ENCODE results near the gene THSD4.
"Not testable (repeated sequence)": the region's sequence is repeated elsewhere in the genome, so short reads cannot be mapped to it uniquely, and the experiment has no call there.

THSD4 gene

DNA sequence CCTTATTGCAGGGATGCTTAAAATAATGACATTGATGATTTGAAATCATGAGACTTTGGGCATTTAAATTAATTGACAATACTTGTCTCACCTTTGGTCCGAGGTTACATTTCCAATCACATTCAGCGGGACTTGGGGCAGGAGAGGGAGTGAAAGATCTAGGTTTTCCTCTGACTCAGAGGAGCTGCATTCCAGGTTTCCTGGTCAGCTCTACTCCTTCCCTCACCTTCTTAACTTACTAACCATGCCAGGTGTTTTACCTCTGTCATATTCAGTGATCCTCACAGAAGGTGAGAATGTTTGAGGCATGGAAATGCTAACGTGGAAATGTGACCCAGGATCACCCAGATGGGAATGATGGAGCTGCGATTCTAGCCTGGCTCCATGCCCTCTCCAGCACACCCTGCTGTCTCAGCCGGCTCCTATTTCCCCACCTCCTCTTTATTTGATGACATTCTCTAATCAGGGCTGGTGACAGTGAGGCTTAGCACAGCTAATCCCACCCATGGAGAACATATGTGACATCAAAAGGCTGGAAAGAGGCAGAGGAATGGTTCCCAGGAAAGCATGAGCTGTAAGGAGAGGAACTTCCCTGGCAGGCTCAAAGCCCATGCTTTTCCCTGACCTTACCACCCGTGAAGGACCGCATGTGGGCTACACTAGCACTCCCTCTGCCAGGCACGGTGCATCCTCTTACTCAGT is 38.7 kb downstream of the THSD4 start:
- DNase-seq = no peak

DNA sequence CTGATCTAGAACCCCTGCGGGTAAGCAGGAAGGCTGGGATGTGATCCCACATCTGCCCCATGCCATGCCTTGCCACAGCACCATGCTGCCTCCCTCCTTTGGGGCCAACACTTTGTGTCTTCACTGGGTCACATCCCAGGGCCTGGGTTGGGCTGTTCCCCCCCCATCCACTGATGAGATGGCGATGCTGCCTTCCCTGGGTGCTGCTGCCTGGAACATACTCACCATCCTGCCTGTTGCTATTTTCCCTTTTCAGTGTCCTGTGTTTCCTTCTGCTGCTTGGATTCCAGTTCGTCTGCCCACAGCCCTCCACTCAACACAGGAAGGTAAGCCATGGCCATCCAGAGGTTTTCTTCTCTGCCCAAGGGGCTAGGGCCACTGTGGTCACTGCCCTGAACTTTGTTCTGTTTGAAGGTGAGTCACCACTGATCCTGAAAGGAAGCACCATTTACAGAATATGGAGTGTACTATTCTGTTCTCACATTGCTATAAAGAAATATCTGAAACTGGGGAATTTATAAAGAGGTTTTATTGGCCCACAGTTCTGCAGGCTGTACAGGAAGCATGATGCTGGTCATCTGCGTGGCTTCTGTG is 39.4 kb downstream of the THSD4 start:
- no peak for DNase-seq

DNA sequence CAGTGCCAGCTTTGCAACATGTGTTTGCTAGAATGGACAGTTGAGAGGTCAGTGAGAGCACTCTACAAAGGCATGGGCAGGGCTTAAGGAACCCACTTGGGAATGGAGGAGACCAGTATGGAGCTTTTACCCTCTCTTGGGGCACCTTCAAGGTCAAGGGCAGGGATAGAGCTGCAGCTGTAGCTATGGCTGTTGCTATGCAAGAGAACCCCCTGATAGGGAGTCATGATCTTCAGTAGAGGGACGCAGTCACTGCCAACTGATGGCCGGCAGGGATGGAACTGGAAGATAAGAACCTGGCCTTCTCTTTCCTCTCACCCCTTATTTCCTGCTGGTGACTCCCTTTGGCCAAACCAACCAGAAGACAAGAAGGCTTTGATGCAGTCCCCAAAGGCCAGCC is 40.3 kb downstream of the THSD4 start:
- no peak for DNase-seq

DNA sequence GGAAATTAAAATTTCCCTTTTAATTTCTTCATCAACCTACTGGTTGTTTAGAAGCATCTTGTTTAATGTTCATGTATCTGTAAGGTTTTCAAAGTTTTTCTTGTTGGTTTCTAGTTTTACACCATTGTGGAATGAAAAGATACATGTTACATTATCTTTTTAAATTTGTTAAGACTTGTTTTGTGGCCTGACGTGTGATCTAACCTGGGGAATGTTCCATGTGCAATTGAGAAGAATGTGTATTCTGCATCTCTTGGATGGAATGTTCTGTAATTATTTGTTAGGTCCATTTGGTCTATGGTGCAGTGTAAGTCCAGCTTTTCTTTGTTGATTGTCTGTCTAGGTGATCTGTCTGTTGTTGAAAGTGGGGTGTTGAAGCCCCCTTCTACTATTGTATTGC is 45.7 kb downstream of the THSD4 start:
- DNase-seq = no peak

DNA sequence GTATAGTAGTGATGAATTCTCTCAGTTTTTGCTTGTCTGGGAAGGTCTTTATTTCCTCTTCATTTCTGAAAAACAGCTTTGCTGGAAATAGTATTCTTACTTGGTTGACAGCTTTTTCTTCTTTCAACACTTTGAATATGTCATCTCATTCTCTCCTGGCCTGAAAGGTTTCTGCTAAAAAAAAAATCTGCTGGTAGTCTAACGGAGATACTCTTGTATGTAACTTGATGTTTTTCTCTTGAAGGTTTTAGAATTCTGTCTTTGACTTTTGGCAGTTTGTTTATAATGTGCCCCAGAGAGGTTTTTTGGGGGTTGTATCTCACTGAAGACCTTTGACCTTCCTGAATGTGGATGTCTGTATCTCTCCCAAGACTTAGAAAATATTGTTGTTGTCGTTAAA is 47.0 kb downstream of the THSD4 start:
- DNase-seq = no peak

DNA sequence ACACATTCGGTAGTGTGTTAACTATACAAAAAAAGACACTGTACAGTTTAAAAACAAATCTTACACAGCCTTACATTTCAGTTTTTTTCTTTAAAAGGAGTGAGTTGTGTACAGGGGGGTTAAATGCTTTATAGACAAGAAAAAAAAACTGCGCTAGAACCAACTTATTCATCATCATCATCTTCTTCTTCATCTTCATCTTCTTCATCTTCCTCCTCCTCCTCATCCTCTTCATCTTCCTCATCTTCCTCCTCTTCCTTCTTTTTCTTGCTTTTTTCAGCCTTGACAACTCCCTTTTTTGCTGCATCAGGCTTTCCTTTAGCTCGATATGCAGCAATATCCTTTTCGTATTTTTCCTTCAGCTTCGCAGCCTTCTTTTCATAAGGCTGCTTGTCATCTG is 49.3 kb downstream of the THSD4 start:
- not testable (repeated sequence) for DNase-seq

DNA sequence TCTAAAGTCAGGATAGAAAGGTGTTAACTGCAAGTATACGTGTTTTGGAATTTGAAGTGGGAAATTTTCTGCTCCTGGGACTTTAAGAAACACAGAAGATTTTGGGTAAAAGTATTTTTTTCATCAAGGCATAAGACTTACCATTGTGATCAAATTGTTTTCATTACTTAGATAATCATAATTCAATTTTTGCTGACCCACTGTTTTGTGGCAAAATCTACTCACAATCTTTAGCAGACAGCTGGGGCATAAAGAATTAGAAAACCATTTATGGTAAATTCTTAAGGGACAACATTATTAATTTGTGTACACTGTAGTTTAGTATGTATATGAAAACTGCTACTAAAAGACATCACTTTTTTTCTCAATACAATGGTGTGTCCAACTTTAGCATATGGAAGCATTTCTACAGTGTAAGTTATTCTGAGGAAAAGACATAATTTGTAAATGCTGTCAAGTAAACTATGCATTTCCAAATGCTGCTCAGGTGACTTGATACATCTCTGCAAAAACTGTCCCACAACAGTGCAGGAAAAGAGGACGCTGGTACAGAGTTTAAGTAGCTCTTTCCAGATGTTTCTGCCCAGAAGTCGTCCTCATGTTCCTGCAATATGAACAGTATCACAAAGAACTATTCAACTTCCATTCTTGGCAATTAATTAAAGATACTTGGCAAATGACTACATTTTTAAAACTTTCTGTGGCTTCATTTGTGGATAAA is 52.3 kb downstream of the THSD4 start:
- no peak for DNase-seq

DNA sequence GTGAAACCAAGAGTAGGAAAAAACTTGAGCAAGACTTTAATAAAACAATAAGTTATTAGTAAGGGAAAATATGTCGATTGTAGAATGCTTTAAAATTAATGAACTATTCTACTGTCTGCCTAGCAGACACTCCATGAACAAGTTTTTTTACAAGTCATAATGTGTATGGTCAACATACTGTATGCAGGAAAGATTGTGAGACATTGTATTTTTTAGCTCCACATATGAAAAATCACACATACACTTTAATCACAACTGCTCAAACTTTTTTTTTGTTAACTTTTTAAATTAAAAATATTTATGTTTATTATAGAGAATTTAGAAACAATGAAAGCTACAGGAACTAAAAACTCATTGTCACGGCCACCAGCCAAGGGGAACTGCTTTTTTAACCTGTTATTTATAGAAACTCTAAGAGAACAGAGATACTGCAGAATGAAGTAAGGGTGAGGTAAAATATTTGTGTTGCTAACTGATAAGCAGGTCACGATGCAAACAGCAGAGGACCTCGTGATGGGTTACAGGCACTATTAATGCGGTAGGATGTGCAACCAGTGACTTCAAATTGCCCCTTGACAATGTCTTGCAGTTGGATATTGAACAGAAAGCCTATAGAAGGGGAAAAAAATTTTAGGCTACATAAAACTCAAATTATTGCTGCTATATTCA is 53.0 kb downstream of the THSD4 start:
- no peak for DNase-seq

DNA sequence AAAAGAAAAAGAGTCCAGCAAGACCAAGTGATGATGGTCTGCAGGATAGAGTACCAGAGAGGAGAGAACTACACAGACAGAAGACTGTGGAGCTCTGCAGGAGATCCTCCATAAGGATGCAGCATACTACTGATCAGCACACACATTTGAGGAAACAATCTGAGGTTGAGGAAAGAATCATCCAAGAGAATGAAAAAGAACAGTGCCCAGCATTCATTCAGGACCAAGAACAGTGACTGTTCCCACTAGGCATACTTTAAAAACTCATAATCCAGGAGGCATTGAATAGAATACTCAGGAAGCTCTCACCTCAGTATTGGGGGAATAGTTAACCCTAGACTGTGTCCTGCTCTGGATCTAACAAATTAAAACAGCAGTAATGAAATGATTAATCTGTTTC is 54.9 kb downstream of the THSD4 start:
- no peak for DNase-seq

DNA sequence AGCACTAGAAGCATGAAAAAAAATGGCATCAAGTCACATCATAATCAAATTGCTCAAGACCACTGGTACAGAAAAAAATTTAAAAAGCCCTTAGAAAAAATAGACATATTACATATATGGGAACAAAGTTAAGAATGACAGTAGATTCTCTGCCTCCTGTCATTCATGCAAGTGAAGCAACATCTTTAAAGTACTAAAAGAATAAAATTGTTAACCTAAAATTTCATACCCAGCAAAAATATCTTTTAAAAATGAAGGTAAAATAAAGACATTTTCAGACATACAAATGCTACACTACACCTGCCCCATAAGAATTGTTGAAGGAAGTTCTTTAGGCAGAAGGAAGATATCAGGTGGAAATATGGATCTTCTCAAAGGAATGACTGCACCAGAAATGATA is 55.9 kb downstream of the THSD4 start:
- no peak for DNase-seq

DNA sequence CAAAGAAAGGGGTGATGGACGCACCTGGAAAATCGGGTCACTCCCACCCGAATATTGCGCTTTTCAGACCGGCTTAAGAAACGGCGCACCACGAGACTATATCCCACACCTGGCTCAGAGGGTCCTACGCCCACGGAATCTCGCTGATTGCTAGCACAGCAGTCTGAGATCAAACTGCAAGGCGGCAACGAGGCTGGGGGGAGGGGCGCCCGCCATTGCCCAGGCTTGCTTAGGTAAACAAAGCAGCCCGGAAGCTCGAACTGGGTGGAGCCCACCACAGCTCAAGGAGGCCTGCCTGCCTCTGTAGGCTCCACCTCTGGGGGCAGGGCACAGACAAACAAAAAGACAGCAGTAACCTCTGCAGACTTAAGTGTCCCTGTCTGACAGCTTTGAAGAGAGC is 59.1 kb downstream of the THSD4 start:
- DNase-seq = not testable (repeated sequence)

DNA sequence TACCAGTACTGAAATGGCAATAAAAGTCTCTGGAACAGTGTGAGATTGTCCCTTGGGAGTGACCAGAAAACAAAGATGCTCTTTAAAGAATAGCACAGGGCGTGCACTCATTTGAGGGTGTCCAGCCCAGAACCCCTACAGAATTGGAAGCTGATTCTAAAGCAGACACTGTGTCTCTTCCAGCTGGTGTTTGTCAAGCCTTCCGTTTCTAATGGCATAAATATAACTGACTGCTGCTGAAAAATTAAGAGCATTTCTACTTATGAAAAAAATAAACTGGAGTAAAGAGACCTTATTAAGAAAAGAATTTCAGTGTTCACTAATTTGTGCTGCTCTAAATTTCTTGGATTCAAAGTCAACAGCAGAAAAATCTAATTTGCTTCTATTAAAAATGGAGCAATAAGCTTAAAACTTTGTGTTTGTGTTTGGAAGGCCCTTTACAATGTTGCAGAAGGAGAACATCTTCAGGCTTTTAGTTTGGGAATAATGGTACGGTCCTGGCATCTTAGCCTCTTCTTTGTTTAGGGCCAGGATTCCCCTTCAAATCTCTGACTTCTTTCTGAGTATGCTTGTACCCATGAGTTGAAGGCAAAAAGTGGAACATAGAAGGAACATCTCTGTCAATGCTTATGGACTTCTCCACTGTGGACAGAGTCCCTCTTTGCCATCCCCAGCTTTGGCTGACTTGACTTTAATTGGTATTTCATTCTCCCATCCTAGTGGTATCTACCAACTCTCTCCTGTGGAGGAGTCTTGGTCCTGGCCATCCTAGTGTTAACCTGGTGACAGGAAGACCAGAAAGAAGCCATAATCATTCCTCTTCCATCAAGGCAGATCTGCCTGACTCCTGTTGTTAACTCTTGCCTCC is 65.9 kb downstream of the THSD4 start:
- DNase-seq = no peak

DNA sequence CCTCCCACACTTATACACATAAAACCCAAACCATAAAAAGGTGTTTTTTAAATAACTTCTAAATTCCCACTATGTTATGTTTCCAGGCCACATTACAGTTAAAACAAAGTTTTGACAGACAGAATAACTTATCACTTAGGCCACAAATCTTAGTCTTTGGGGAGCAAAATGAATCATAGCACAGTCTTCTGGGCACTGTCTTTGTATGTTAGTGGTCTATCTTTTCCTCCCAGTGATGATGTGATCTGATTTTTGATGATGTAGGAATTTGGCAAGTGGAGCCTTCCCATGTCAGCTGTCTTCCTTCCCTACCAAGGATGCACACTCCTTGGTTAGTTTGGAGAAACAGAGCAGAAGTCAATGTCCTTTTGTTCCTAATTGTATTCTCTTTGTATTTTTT is 67.3 kb downstream of the THSD4 start:
- DNase-seq = no peak

DNA sequence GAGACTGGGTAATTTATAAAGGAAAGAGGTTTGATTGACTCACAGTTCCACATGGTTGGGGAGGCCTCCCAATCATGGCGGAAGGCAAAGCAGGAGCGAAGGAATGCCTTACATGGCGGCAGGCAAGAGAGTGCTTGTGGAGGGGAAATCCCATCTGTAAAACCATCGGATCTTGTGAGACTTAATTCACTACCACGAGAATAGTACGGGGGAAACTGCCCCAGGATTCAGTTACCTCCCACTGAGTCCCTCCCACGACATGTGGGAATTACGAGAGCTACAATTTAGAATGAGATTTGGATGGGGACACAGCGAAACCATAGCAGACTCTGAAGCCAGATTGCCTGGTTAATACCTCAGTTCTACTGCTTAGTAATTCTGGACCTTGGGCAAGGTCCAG is 67.8 kb downstream of the THSD4 start:
- DNase-seq = no peak

DNA sequence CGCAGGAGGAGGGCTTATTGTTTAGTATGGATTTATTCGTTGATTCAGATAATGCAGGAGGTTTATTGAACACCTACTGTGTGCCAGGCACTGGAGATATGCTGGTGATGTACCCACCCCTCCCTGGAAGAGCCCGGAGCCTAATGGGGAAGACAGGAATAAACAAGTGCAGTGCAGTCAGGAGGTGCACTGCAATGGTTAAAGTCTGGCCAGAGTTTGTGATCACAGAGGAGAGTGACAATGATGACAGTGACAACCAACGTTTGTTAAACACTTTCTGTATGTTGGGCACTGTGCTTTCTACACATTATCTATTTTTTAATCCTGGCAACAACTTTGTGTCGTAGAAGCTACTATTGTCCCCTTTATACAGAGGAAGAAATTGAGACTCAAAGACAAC is 70.4 kb downstream of the THSD4 start:
- DNase-seq = no peak

DNA sequence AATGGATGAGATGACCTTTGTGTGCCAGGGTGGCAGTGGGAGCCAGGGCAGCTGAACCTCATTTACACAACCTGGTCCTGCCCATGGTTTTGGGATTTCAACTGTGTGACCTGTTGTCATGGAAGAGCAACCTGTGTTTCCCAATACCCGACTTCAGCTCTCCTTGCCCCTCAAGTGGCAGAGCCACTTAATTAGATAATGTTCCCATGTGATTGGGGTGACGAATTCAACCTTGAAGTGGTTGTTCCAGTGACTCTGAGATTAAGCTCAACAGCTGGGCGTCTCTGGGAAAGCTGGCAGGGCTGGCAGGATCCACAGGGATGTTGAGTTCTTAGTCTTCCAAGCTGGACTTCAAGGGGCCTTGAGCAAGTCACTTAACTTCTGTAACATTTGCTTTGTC is 71.0 kb downstream of the THSD4 start:
- DNase-seq = no peak

DNA sequence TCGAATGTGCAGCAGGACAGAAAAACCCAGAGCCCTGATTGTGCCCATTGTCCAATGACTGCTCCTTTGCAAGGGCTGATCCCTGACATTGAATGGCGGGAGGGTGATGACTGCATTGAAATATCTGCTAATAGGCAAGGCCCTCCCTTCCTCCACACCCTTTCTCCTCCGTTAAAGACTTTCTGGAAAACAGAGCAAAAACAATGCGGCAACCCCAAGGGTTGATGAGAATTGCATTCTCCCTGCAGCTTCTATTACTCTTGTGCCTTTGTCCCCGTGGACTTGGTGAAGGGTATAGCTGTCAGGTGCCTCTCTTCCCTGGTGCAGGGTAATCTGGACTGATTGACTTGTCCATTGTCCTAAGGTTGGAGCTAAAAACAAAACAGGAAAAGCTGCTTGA is 71.8 kb downstream of the THSD4 start:
- no peak for DNase-seq

DNA sequence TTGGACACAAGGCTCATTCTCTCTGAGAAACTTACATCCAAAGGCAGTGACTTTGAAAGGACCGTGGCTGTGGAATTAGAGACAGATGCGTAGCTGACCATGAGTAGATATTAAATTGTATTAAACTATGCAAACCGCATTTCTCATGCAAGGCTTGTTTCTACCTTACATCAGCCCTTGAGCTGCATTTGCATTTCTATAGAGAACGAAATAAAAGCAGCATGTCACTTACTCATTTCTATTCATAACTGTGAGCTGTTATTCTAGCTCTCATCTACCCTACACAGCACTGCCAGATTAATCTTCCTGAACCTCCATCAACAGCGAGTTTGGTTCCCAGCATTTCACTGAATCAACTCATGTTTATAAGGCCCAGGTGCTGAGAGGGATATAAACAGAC is 72.3 kb downstream of the THSD4 start:
- DNase-seq = no peak

DNA sequence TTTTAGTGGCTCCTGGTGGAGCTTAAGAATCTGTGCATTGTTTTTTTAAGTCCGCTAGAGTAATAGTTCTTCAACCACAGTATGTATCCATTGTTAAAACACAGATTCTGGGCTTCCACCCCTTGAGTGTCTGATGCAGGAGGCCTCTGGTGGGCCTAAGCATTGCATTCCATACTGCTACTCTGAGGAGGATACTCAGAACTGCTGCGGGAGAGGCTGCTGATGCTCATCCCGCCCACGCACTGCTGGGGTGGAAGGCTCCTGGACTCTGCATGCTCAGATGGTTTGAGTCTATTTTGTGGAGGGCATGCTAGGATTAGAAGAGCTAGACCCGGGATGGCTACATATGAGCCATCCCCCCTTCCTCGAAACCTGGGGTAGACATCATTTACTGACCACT is 74.4 kb downstream of the THSD4 start:
- DNase-seq = no peak

DNA sequence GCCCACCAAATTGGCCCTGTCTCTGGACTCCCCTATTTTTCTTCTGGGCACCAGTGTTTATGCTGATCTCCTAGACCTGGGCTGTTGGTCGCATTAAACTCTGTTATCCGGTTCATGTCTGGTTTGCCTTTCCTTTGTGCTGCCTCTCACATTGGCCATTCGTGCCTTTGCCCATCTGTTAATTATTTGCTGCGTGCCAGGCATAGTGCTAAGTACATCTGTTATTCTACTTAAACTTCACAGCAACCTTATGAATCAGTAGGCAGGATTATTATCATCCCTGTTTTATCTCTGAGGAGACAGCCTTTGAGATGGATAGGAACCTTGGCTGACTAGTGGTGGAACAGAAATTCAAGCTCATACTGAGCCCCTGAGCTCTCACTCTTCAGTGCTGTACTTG is 76.0 kb downstream of the THSD4 start:
- DNase-seq = no peak

DNA sequence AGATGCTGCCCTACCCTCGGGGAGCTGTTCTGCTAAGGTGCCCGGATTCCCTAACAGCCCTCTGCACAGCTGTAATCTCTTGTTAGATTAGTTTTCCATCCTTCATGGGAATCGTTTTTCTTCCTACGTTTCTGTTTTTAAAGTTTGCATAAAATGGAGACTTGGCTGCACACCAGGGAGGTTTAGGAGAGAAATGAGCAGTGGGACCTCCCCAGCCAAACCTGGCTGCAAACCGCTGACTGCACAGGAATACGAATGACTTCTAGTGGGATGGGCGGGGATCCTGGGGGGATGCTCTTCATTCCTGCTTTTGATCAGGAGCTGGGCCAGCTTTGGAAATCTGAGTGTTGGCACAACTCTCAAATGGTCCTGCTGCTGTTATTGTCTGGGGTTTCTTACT is 77.5 kb downstream of the THSD4 start:
- no peak for DNase-seq

DNA sequence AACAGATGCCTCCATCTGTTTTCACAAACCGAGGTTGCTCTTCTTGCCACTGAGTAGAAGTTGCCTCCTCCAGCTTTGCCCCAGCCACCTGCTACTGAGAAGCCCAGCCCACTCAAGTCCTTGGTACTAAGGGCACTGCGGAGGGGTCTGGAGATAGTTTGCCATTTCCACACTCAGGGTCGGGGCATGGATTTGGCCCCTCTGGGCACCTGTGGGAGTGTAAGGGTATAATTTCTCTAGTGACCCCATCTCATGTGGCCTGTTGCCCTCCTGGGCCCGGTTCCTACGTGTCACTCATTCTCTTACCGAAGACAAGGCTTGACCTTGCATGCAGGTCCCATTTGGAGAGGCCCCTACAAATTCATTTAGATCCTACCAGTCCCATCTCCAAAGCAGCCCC is 79.0 kb downstream of the THSD4 start:
- DNase-seq = no peak

DNA sequence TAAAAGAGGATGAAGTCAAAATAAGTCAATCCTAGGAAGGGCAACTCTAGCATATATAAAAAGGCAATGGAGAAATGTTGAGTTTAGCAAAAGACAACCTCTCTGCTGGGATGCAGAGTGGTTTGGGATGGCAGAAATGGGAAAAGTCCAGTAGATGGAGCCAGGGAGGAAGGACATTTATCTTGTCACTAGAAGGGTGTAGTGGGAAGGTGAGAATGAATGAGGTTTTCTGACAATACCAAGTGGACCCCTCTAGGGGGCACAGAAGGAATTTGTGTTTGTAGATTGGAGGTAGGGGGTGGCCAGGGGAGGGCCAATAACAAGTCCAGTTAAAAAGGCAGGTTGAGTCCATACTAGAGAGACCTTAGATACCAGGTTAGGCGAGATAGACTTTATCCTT is 80.0 kb downstream of the THSD4 start:
- no peak for DNase-seq

Measured in SHP77 (cell line).